Stimulated activated effector memory CD8-positive, alpha-beta T cell treated with anti-CD3 and anti-CD28 coated beads, Interleukin-12 subunit alpha, Interleukin-12 subunit beta, amount 100 ng/mL, for 72 hours (primary cell): Measurements from ENCODE around the gene LAMA4.
A peak's percentile ranks its signal among the peaks of the same experiment; 100 is the strongest.

Source experiments
- ATAC-seq: fragments of 150-1000 bp; cut with Tn5 transposase; 2 replicates; pipeline ENCODE4 v1.10.0; 2021
- DNase-seq, 2 donors: peaks; one replicate each; pipeline ENCODE4 v3.0.0; 2021 to 2022; ENCODE audit warnings: low spot score in 2 of 2
- H3K27ac Mint-ChIP-seq: one replicate; pipeline ENCODE4 v1.8.0; 2022; ENCODE audit warnings: mild to moderate bottlenecking, mixed read lengths
- H3K36me3 Mint-ChIP-seq: one replicate; pipeline ENCODE4 v1.8.0; 2022; ENCODE audit warnings: mild to moderate bottlenecking, mixed read lengths
- H3K4me1 Mint-ChIP-seq: one replicate; pipeline ENCODE4 v1.8.0; 2022; ENCODE audit warnings: mixed read lengths
- H3K4me3 Mint-ChIP-seq: one replicate; pipeline ENCODE4 v1.8.0; 2022; ENCODE audit warnings: mild to moderate bottlenecking, mixed read lengths
- H3K9me3 Mint-ChIP-seq: one replicate; pipeline ENCODE4 v1.8.0; 2022; ENCODE audit warnings: mixed read lengths

The LAMA4 gene

GRCh38 chr6:112195166-112195565 lies 59.2 kb downstream of the LAMA4 start:
- H3K9me3 Mint-ChIP-seq = no peaks in the 10 kb centered on the region
- no peaks in the 10 kb centered on the region for H3K4me1 Mint-ChIP-seq
- no peak overlapping the region for H3K4me3 Mint-ChIP-seq
- no peak for DNase-seq
- no peak for ATAC-seq
- H3K36me3 Mint-ChIP-seq = no peaks in the 10 kb centered on the region
- H3K27ac Mint-ChIP-seq = no peak overlapping the region

GRCh38 chr6:112194511-112194910 lies 59.9 kb downstream of the LAMA4 start:
- Mint-ChIP-seq H3K4me3 (no peak overlapping the region), H3K27ac (no peak overlapping the region), H3K9me3 (no peaks in the 10 kb centered on the region), H3K36me3 (no peaks in the 10 kb centered on the region), H3K4me1 (no peaks in the 10 kb centered on the region)
- DNase-seq = no peak
- no peak for ATAC-seq

- H3K27ac Mint-ChIP-seq = no peak overlapping the region
- no peaks in the 10 kb centered on the region for H3K9me3 Mint-ChIP-seq
- H3K4me1 Mint-ChIP-seq = no peaks in the 10 kb centered on the region
- no peak overlapping the region for H3K4me3 Mint-ChIP-seq
- DNase-seq = no peak
- H3K36me3 Mint-ChIP-seq = no peaks in the 10 kb centered on the region
- no peak for ATAC-seq
These were observed 60.8 kb downstream of the LAMA4 start for GRCh38 chr6:112193535-112194051.

- H3K36me3 Mint-ChIP-seq = no peaks in the 10 kb centered on the region
- H3K9me3 Mint-ChIP-seq = no peaks in the 10 kb centered on the region
- no peak overlapping the region for H3K4me3 Mint-ChIP-seq
- peaks cover 2% of the 10 kb centered on the region for H3K4me1 Mint-ChIP-seq
- ATAC-seq (no peak), DNase-seq (no peak)
- no peak overlapping the region for H3K27ac Mint-ChIP-seq
These were observed 61.2 kb downstream of the LAMA4 start for GRCh38 chr6:112193117-112193516.

GRCh38 chr6:112191509-112192020 lies 62.8 kb downstream of the LAMA4 start:
- peaks cover 10% of the 10 kb centered on the region for H3K4me1 Mint-ChIP-seq
- no peaks in the 10 kb centered on the region for H3K9me3 Mint-ChIP-seq
- ATAC-seq (no peak), DNase-seq (no peak)
- no peaks in the 10 kb centered on the region for H3K36me3 Mint-ChIP-seq
- H3K4me3 Mint-ChIP-seq = no peak overlapping the region
- H3K27ac Mint-ChIP-seq = no peak overlapping the region

GRCh38 chr6:112190164-112190563 lies 64.2 kb downstream of the LAMA4 start:
- Mint-ChIP-seq H3K36me3 (no peaks in the 10 kb centered on the region), H3K27ac (no peak overlapping the region), H3K9me3 (no peaks in the 10 kb centered on the region), H3K4me3 (no peak overlapping the region), H3K4me1 (peaks cover 10% of the 10 kb centered on the region)
- no peak for ATAC-seq
- no peak for DNase-seq

GRCh38 chr6:112189494-112189893 lies 64.9 kb downstream of the LAMA4 start:
- Mint-ChIP-seq H3K4me1 (peaks cover 10% of the 10 kb centered on the region), H3K9me3 (no peaks in the 10 kb centered on the region), H3K36me3 (no peaks in the 10 kb centered on the region), H3K27ac (no peak overlapping the region), H3K4me3 (no peak overlapping the region)
- no peak for ATAC-seq
- DNase-seq = no peak

- Mint-ChIP-seq H3K36me3 (no peaks in the 10 kb centered on the region), H3K4me3 (no peak overlapping the region), H3K9me3 (no peaks in the 10 kb centered on the region), H3K4me1 (peaks cover 10% of the 10 kb centered on the region), H3K27ac (no peak overlapping the region)
- DNase-seq = no peak
- no peak for ATAC-seq
These were observed 65.5 kb downstream of the LAMA4 start for GRCh38 chr6:112188906-112189305.

- DNase-seq (no peak), ATAC-seq (no peak)
- Mint-ChIP-seq H3K27ac (peak overlapping the region; percentile 21), H3K9me3 (no peaks in the 10 kb centered on the region), H3K4me1 (peaks cover 10% of the 10 kb centered on the region), H3K4me3 (no peak overlapping the region), H3K36me3 (no peaks in the 10 kb centered on the region)
These were observed 66.6 kb downstream of the LAMA4 start for GRCh38 chr6:112187736-112188135.

GRCh38 chr6:112184951-112185350 lies 69.4 kb downstream of the LAMA4 start:
- DNase-seq (no peak), ATAC-seq (no peak)
- H3K36me3 Mint-ChIP-seq = no peaks in the 10 kb centered on the region
- no peaks in the 10 kb centered on the region for H3K9me3 Mint-ChIP-seq
- no peak overlapping the region for H3K27ac Mint-ChIP-seq
- H3K4me1 Mint-ChIP-seq = peaks cover 10% of the 10 kb centered on the region
- H3K4me3 Mint-ChIP-seq = no peak overlapping the region

- Mint-ChIP-seq H3K9me3 (no peaks in the 10 kb centered on the region), H3K36me3 (no peaks in the 10 kb centered on the region), H3K27ac (no peak overlapping the region), H3K4me3 (no peak overlapping the region), H3K4me1 (peaks cover 10% of the 10 kb centered on the region)
- no peak for ATAC-seq
- no peak for DNase-seq
These were observed 71.1 kb downstream of the LAMA4 start for GRCh38 chr6:112183271-112183671.

GRCh38 chr6:112181130-112181529 lies 73.2 kb downstream of the LAMA4 start:
- Mint-ChIP-seq H3K4me1 (no peaks in the 10 kb centered on the region), H3K9me3 (no peaks in the 10 kb centered on the region), H3K4me3 (no peak overlapping the region), H3K27ac (no peak overlapping the region), H3K36me3 (no peaks in the 10 kb centered on the region)
- ATAC-seq (no peak), DNase-seq (no peak)

- Mint-ChIP-seq H3K36me3 (no peaks in the 10 kb centered on the region), H3K9me3 (no peaks in the 10 kb centered on the region), H3K27ac (no peak overlapping the region), H3K4me1 (no peaks in the 10 kb centered on the region), H3K4me3 (no peak overlapping the region)
- peak; percentile 76 for ATAC-seq
- peak; percentile 26 to 61 for DNase-seq
These were observed 74.1 kb downstream of the LAMA4 start for GRCh38 chr6:112180095-112180820.

GRCh38 chr6:112179631-112180030 lies 74.7 kb downstream of the LAMA4 start:
- H3K9me3 Mint-ChIP-seq = no peaks in the 10 kb centered on the region
- no peaks in the 10 kb centered on the region for H3K4me1 Mint-ChIP-seq
- no peak overlapping the region for H3K4me3 Mint-ChIP-seq
- H3K36me3 Mint-ChIP-seq = no peaks in the 10 kb centered on the region
- DNase-seq (no peak), ATAC-seq (no peak)
- no peak overlapping the region for H3K27ac Mint-ChIP-seq

- Mint-ChIP-seq H3K36me3 (no peaks in the 10 kb centered on the region), H3K9me3 (no peaks in the 10 kb centered on the region), H3K4me3 (no peak overlapping the region), H3K4me1 (no peaks in the 10 kb centered on the region), H3K27ac (no peak overlapping the region)
- DNase-seq (no peak), ATAC-seq (no peak)
These were observed 75.5 kb downstream of the LAMA4 start for GRCh38 chr6:112178846-112179245.

GRCh38 chr6:112177092-112177491 lies 77.3 kb downstream of the LAMA4 start:
- H3K36me3 Mint-ChIP-seq = no peaks in the 10 kb centered on the region
- no peaks in the 10 kb centered on the region for H3K9me3 Mint-ChIP-seq
- ATAC-seq (no peak), DNase-seq (no peak)
- no peak overlapping the region for H3K27ac Mint-ChIP-seq
- no peak overlapping the region for H3K4me3 Mint-ChIP-seq
- H3K4me1 Mint-ChIP-seq = no peaks in the 10 kb centered on the region
